Thyroid gland (tissue), 4 donors: ENCODE measurements around the gene WDFY2. TPM values are rescaled to one million over a fixed set of nuclear protein-coding genes. Genes with fewer than 3 reads are reported as not detected.

Experiments used
- DNase-seq, 2 donors: peaks; one replicate each; pipeline ENCODE4 v3.0.0-alpha.2; 2019
- H3K27ac ChIP-seq, 3 donors: fragments of 200-600 bp; sonication (generic); 1 replicate in 2 of 3; 2 replicates in 1 of 3; pipeline ENCODE4 v1.5.1; 2016 to 2019; ENCODE audit warnings: mild to moderate bottlenecking in 1 of 3, moderate library complexity in 1 of 3
- H3K27me3 ChIP-seq: fragments of 200-600 bp; sonication (generic); one replicate; pipeline ENCODE4 v1.5.1; 2019
- H3K36me3 ChIP-seq, 2 donors: fragments of 200-600 bp; sonication (generic); one replicate each; pipeline ENCODE4 v1.5.1; 2016 to 2019
- H3K4me1 ChIP-seq, 2 donors: fragments of 200-600 bp; sonication (generic); one replicate each; pipeline ENCODE4 v1.5.1; 2017 to 2019
- H3K4me3 ChIP-seq, 3 donors: fragments of 200-600 bp; sonication (generic); replicated peaks in 1 of 3; 1 replicate in 2 of 3; 2 replicates in 1 of 3; pipeline ENCODE4 v1.5.1; 2016; ENCODE audit warnings: mild to moderate bottlenecking in 1 of 3
- H3K9me3 ChIP-seq: fragments of 200-600 bp; sonication (generic); one replicate; pipeline ENCODE4 v1.5.1; 2017
- CTCF ChIP-seq, 6 experiments: fragments of 200-600 bp in 3 of 6; fragments of 450-650 bp in 3 of 6; sonication (generic) in 3 of 6; IDR thresholded peaks; one replicate each; pipeline ENCODE4 v1.5.1; 2016 to 2019; ENCODE audit warnings: antibody characterized with exemption in 6 of 6, mild to moderate bottlenecking in 2 of 6, inconsistent platforms in 1 of 6, moderate library complexity in 1 of 6
- POLR2A ChIP-seq, 2 donors: fragments of 450-650 bp; IDR thresholded peaks; one replicate each; pipeline ENCODE4 v1.6.1; 2017; ENCODE audit warnings: antibody characterized with exemption in 2 of 2, mild to moderate bottlenecking in 2 of 2, moderate library complexity in 1 of 2
- WGBS, 2 donors: methylation state at CpG; one replicate each; pipeline ENCODE4 v1.1.5; 2017; 5-methylcytosine and 5-hydroxymethylcytosine counted together
- intact Hi-C: fragments of 100-400 bp; cut with DNase I; formaldehyde crosslinking; loops from one replicate; pipeline ENCODE4 v1.15.1; 2023
- total RNA-seq, 4 donors: library from RNA; depleted of rRNA; stranded (reverse); fragments of >200 nt; gene quantifications; one replicate each; pipeline ENCODE4 v1.2.3, GENCODE V29; 2016

WDFY2 gene
- total RNA-seq, 4 donors from 2014 or later, result 15.8 to 23.9 (median 20.9) TPM

GRCh38 chr13:51769455-51770127, 185.3 kb downstream of the WDFY2 start:
- Histone ChIP-seq H3K9me3 (no peaks in the 10 kb centered on the region), H3K4me1 (peaks cover 39 to 45% of the 10 kb centered on the region in 2 donors), H3K27me3 (no peaks in the 10 kb centered on the region), H3K4me3 (no peak overlapping the region), H3K36me3 (no peaks in the 10 kb centered on the region), H3K27ac (peak overlapping the region; percentile 95 to 100 (median 99))
- intact Hi-C loops, result no loop called here
- DNase-seq, result peak; percentile 88 to 89
- TF ChIP-seq POLR2A (IDR thresholded peaks at IDR 0.05) (peak; percentile 4 to 85), CTCF (IDR thresholded peaks at IDR 0.05) (no peak)
- 48 to 50% methylated on average over 11 of the region's 11 CpGs for WGBS, 2 donors

DNA sequence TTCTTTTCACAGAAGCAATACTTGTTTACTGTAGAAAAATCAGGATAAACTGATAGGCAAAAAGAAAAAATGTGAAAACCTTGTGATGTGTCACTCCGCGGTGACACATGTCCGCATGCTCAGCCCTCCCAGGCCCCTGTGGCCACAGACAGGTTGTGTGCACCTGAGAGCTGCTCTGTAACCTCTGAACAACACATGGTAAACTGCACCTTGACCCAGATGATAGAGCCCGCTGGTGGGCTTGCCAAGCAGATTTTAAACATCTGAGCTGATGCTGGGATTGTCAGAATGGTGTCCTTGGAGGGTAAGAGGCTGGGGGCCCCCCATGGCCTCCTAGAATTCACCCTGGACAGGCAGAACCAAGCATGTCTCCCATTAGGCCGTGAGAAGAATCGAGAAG, 185.9 kb downstream of the WDFY2 start:
- H3K27ac ChIP-seq, result peak overlapping the region; percentile 95 to 100 (median 99)
- peaks cover 33 to 39% of the 10 kb centered on the region in 2 donors for H3K4me1 ChIP-seq
- WGBS, 2 donors, result 82 to 87% methylated on average over 6 of the region's 6 CpGs
- no peaks in the 10 kb centered on the region for H3K9me3 ChIP-seq
- DNase-seq, result no peak
- H3K27me3 ChIP-seq, result no peaks in the 10 kb centered on the region
- no peaks in the 10 kb centered on the region for H3K36me3 ChIP-seq
- no peak for TF ChIP-seq CTCF (IDR thresholded peaks at IDR 0.05)
- no peak for TF ChIP-seq POLR2A (IDR thresholded peaks at IDR 0.05)
- H3K4me3 ChIP-seq, result no peak overlapping the region
- intact Hi-C loops, result no loop called here

DNA sequence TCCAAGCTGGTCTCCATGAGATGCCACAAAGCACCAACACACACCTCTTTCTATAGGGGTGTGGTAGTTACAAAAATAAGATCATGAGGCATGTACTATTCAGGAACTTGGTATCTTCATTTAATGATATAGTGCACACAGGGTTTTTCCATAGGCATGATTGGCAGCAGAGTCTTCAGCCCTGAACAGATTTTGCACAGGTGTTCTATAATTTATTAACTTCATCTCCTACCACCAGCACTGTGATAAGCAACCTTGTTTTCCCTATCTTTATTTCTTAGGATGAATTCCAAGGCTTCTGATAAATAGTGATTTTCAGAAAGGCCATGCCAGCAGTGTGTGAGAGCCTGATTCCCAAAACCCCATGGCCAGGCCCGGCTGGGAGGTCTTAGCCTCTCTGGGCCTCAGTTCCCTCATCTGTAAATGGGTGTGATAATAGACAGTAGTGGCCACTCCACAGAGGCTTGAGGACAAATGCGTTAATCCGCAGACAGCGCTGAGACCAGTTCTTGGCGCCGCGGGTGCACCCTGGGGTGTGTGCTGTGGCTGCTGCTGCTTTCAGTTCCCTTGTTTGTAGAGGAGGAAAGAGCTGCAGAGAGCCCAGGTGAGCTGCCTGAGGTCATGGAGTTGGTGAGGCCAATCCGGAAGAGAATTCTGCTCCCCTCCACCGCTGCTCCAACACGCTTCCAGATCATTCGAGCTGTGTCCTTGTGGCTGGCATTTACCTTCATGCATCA, 186.6 kb downstream of the WDFY2 start:
- no peaks in the 10 kb centered on the region for H3K27me3 ChIP-seq
- DNase-seq, result no peak
- peaks cover 29 to 32% of the 10 kb centered on the region in 2 donors for H3K4me1 ChIP-seq
- no peak overlapping the region for H3K4me3 ChIP-seq
- H3K9me3 ChIP-seq, result no peaks in the 10 kb centered on the region
- 90 to 95% methylated on average over 11 of the region's 11 CpGs for WGBS, 2 donors
- H3K36me3 ChIP-seq, result no peaks in the 10 kb centered on the region
- intact Hi-C loops, result no loop called here
- TF ChIP-seq CTCF (IDR thresholded peaks at IDR 0.05) (no peak), POLR2A (IDR thresholded peaks at IDR 0.05) (no peak)
- peak overlapping the region; percentile 95 to 100 (median 99) for H3K27ac ChIP-seq

GRCh38 chr13:51771418-51772104, 187.3 kb downstream of the WDFY2 start:
- H3K4me1 ChIP-seq, result peaks cover 29 to 30% of the 10 kb centered on the region in 2 donors
- intact Hi-C loops, result no loop called here
- H3K9me3 ChIP-seq, result no peaks in the 10 kb centered on the region
- no peak overlapping the region for H3K4me3 ChIP-seq
- H3K27me3 ChIP-seq, result no peaks in the 10 kb centered on the region
- TF ChIP-seq POLR2A (IDR thresholded peaks at IDR 0.05) (no peak), CTCF (IDR thresholded peaks at IDR 0.05) (no peak)
- peak overlapping the region in 2 of 3 donors; percentile 95 to 100 for H3K27ac ChIP-seq
- WGBS, 2 donors, result 92% methylated on average over 16 to 17 of the region's 17 CpGs
- H3K36me3 ChIP-seq, result no peaks in the 10 kb centered on the region
- DNase-seq, result no peak
